Transverse colon (tissue), 4 donors: ENCODE data around the gene XRRA1. TPM values are rescaled to one million over a fixed set of nuclear protein-coding genes. Genes with fewer than 3 reads are reported as not detected.

Experiments
- DNase-seq: peaks from one replicate; pipeline ENCODE4 v3.0.0-alpha.2; 2019
- H3K27ac ChIP-seq, 4 donors: fragments of 200-600 bp; sonication (generic); 2 replicates each; pipeline ENCODE4 v1.5.1; 2016 to 2018; ENCODE audit warnings: inconsistent platforms in 4 of 4
- H3K27me3 ChIP-seq: fragments of 200-600 bp; sonication (generic); 2 replicates; pipeline ENCODE4 v1.5.1; 2017; ENCODE audit warnings: inconsistent platforms
- H3K36me3 ChIP-seq, 4 donors: fragments of 200-600 bp; sonication (generic); 2 replicates each; pipeline ENCODE4 v1.5.1; 2017 to 2019; ENCODE audit warnings: inconsistent platforms in 4 of 4
- H3K4me1 ChIP-seq, 4 donors: fragments of 200-600 bp; sonication (generic); 2 replicates each; pipeline ENCODE4 v1.5.1; 2017 to 2020; ENCODE audit warnings: inconsistent platforms in 4 of 4
- H3K4me3 ChIP-seq, 4 donors: fragments of 200-600 bp; sonication (generic); 1 replicate in 1 of 4; 2 replicates in 3 of 4; pipeline versions ENCODE4 v1.5.1 to v1.6.1; 2017 to 2019; ENCODE audit warnings: inconsistent platforms in 4 of 4
- H3K9me3 ChIP-seq, 2 donors: fragments of 200-600 bp; sonication (generic); 2 replicates each; pipeline ENCODE4 v1.5.1; 2017 to 2019; ENCODE audit warnings: inconsistent platforms in 2 of 2
- CTCF ChIP-seq, 5 experiments: fragments of 200-600 bp in 3 of 5; fragments of 450-650 bp in 2 of 5; sonication (generic) in 3 of 5; IDR thresholded peaks; 1 replicate in 2 of 5; 2 replicates in 3 of 5; pipeline ENCODE4 v1.5.1; 2016 to 2017; ENCODE audit warnings: antibody characterized with exemption in 5 of 5, inconsistent platforms in 3 of 5, mild to moderate bottlenecking in 2 of 5, moderate library complexity in 1 of 5
- EP300 ChIP-seq: sonication (generic); formaldehyde crosslinking; IDR thresholded peaks from one replicate; pipeline ENCODE4 v1.6.1; 2017; ENCODE audit warnings: antibody characterized with exemption, low read depth
- POLR2A ChIP-seq: fragments of 450-650 bp; IDR thresholded peaks from one replicate; pipeline ENCODE4 v1.6.1; 2016; ENCODE audit warnings: antibody characterized with exemption, mild to moderate bottlenecking, moderate library complexity
- POLR2AphosphoS5 ChIP-seq, 3 donors: sonication (generic); formaldehyde crosslinking; IDR thresholded peaks; one replicate each; pipeline ENCODE4 v1.6.1; 2016; ENCODE audit warnings: antibody characterized with exemption in 3 of 3
- WGBS, 2 donors: methylation state at CpG; one replicate each; pipeline ENCODE4 v1.1.5; 2018; ENCODE audit warnings: low coverage in 1 of 2; 5-methylcytosine and 5-hydroxymethylcytosine counted together
- in situ Hi-C, 4 donors: fragments of 200-750 bp; cut with MboI; loops; one replicate each; pipeline versions ENCODE4 v1.15.0 to v1.15.1; 2017; ENCODE audit warnings: low sequenced_read_pairs in 3 of 4, low pct_ligation_motif_present in 1 of 4, low pct_unique_long_range_greater_than_20kb in 1 of 4
- intact Hi-C: fragments of 100-400 bp; cut with DNase I; formaldehyde crosslinking; loops from one replicate; pipeline ENCODE4 v1.15.1; 2023; ENCODE audit warnings: low total_unique reads
- total RNA-seq, 4 donors: library from RNA; depleted of rRNA; stranded (reverse); fragments of >200 nt; gene quantifications; one replicate each; pipeline ENCODE4 v1.1.0, GENCODE V29; 2016

The XRRA1 gene
- total RNA-seq, 4 donors from 2014 or later: 5.7 to 61.0 (median 17.2) TPM

GRCh38 chr11:74935285-74935684, 13.6 kb downstream of the XRRA1 start:
- Histone ChIP-seq H3K27me3 (no peaks in the 10 kb centered on the region), H3K4me1 (no peaks in the 10 kb centered on the region), H3K9me3 (no peaks in the 10 kb centered on the region), H3K36me3 (peaks cover 0 to 15% (median 0%) of the 10 kb centered on the region in 4 donors), H3K4me3 (no peak overlapping the region), H3K27ac (no peak overlapping the region)
- no peak for DNase-seq
- TF ChIP-seq EP300: no peak
- TF ChIP-seq CTCF (IDR thresholded peaks at IDR 0.05): no peak
- no peak for TF ChIP-seq POLR2AphosphoS5 (IDR thresholded peaks at IDR 0.05)
- no peak for TF ChIP-seq POLR2A
- in situ Hi-C loops: loop anchor here in 3 of 4 donors (10.0 to 25.0 kb wide), 2 partner anchors 90 to 302 kb away; partner anchors contain the start of gene TPBGL (in 3 of the 3)
- intact Hi-C loops: loop anchor here (10.0 kb wide), 1 partner anchor 90 kb away; no protein-coding TSS in a partner anchor
- 69 to 83% methylated on average over 2 of the region's 2 CpGs for WGBS, 2 donors

- peaks cover 0 to 11% (median 0%) of the 10 kb centered on the region in 4 donors for H3K36me3 ChIP-seq
- in situ Hi-C loops (loop anchor here in 3 of 4 donors (10.0 to 25.0 kb wide), 2 partner anchors 91 to 304 kb away; partner anchors contain the start of gene TPBGL (in 3 of the 3)), intact Hi-C loops (loop anchor here (5.0 to 10.0 kb wide), 2 partner anchors 91 to 314 kb away; no protein-coding TSS in a partner anchor)
- no peaks in the 10 kb centered on the region for H3K27me3 ChIP-seq
- no peak overlapping the region for H3K27ac ChIP-seq
- no peak for DNase-seq
- H3K4me3 ChIP-seq: no peak overlapping the region
- no peaks in the 10 kb centered on the region for H3K4me1 ChIP-seq
- 97 to 100% methylated on average over 2 of the region's 2 CpGs for WGBS, 2 donors
- no peak for TF ChIP-seq POLR2A
- no peak for TF ChIP-seq EP300
- no peak for TF ChIP-seq POLR2AphosphoS5 (IDR thresholded peaks at IDR 0.05)
- no peak for TF ChIP-seq CTCF (IDR thresholded peaks at IDR 0.05)
- no peaks in the 10 kb centered on the region for H3K9me3 ChIP-seq
These were observed 15.1 kb downstream of the XRRA1 start for GRCh38 chr11:74933765-74934164.

GRCh38 chr11:74932797-74933196, 16.1 kb downstream of the XRRA1 start:
- Histone ChIP-seq H3K36me3 (peaks cover 0 to 11% (median 0%) of the 10 kb centered on the region in 4 donors), H3K27me3 (no peaks in the 10 kb centered on the region), H3K9me3 (no peaks in the 10 kb centered on the region), H3K4me3 (no peak overlapping the region), H3K27ac (no peak overlapping the region), H3K4me1 (no peaks in the 10 kb centered on the region)
- intact Hi-C loops: loop anchor here (5.0 to 10.0 kb wide), 2 partner anchors 92 to 315 kb away; no protein-coding TSS in a partner anchor
- WGBS, 2 donors: 86 to 93% methylated on average over 2 of the region's 2 CpGs
- in situ Hi-C loops: loop anchor here in 3 of 4 donors (10.0 to 25.0 kb wide), 2 partner anchors 92 to 305 kb away; partner anchors contain the start of gene TPBGL (in 3 of the 3)
- TF ChIP-seq EP300: no peak
- no peak for TF ChIP-seq CTCF (IDR thresholded peaks at IDR 0.05)
- no peak for DNase-seq

- Histone ChIP-seq H3K27me3 (no peaks in the 10 kb centered on the region), H3K4me3 (no peak overlapping the region), H3K27ac (no peak overlapping the region), H3K4me1 (no peaks in the 10 kb centered on the region), H3K9me3 (no peaks in the 10 kb centered on the region), H3K36me3 (peaks cover 0 to 10% (median 0%) of the 10 kb centered on the region in 4 donors)
- in situ Hi-C loops (loop anchor here in 3 of 4 donors (10.0 to 25.0 kb wide), 2 partner anchors 93 to 305 kb away; partner anchors contain the start of gene TPBGL (in 3 of the 3)), intact Hi-C loops (loop anchor here (5.0 to 10.0 kb wide), 2 partner anchors 93 to 315 kb away; no protein-coding TSS in a partner anchor)
- WGBS, 2 donors: 93% methylated on average over 5 of the region's 5 CpGs; no CpG with 5 or more reads in 1 of the 2 donors
- no peak for TF ChIP-seq CTCF (IDR thresholded peaks at IDR 0.05)
- no peak for TF ChIP-seq POLR2A
- no peak for TF ChIP-seq EP300
- no peak for TF ChIP-seq POLR2AphosphoS5 (IDR thresholded peaks at IDR 0.05)
- no peak for DNase-seq
These were observed 16.7 kb downstream of the XRRA1 start for GRCh38 chr11:74932169-74932568.
